Measurements from ENCODE around the gene WTIP.
"Not testable (repeated sequence)": the region's sequence is repeated elsewhere in the genome, so short reads cannot be mapped to it uniquely, and the experiment has no call there.

The WTIP gene

DNA sequence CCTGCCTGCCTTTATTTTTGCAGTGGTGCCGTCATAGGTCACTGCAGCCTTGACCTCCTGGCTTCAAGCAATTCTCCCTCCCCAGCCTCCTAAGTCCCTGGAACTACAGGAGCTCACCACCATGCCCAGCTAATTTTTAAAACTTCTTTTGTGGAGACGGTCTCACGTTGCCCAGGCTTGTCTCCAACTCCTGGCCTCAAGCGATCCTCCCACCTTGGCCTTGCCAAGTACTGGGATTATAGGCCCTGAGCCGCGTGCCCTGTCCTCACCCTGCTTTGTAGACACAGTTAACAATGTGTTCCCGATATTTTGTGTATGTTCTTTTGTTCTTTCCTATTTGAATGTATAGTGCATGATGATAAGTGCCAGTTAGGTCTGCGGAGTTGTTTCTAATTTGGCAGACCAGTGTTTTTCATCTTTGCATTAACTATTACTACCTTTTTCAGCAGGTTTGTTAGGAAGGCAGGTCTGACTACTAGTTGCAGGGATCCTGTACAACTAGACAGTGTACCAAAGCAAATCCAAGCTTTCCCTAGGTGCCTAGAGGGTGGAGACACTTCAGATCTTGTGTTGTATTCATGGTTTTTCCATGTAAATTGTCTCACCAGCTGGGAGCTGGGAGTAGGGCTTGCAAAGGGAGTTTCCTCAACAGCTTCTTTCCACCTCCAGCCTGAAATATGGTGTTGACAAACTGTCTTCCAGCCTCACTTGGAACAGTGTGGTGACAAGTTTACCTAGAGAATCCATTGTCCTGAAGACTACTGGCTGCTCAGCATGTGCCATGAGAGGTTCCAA, 9.5 kb upstream of the WTIP start:
- Histone ChIP-seq H3K4me2 (ENCODE audit: low read length) (no peak overlapping the region), H3K79me2 (no peaks in the 10 kb centered on the region), H2AFZ (no peak overlapping the region), H3K9ac (no peak overlapping the region), H3K4me1 (peaks cover 2% of the 10 kb centered on the region), H3K36me3 (ENCODE audit: control insufficient read depth, insufficient read depth, low read length) (no peaks in the 10 kb centered on the region), H3K9me3 (ENCODE audit: control insufficient read depth, low read length) (no peaks in the 10 kb centered on the region), H3K4me3 (ENCODE audit: low read depth, low read length) (no peak overlapping the region), H3K27ac (no peak overlapping the region), H3K27me3 (ENCODE audit: control insufficient read depth, insufficient read depth, low read length) (no peaks in the 10 kb centered on the region)
- TF ChIP-seq, protein P1, sequence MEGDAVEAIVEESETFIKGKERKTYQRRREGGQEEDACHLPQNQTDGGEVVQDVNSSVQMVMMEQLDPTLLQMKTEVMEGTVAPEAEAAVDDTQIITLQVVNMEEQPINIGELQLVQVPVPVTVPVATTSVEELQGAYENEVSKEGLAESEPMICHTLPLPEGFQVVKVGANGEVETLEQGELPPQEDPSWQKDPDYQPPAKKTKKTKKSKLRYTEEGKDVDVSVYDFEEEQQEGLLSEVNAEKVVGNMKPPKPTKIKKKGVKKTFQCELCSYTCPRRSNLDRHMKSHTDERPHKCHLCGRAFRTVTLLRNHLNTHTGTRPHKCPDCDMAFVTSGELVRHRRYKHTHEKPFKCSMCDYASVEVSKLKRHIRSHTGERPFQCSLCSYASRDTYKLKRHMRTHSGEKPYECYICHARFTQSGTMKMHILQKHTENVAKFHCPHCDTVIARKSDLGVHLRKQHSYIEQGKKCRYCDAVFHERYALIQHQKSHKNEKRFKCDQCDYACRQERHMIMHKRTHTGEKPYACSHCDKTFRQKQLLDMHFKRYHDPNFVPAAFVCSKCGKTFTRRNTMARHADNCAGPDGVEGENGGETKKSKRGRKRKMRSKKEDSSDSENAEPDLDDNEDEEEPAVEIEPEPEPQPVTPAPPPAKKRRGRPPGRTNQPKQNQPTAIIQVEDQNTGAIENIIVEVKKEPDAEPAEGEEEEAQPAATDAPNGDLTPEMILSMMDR (IDR thresholded peaks at IDR 0.05) = no peak

DNA sequence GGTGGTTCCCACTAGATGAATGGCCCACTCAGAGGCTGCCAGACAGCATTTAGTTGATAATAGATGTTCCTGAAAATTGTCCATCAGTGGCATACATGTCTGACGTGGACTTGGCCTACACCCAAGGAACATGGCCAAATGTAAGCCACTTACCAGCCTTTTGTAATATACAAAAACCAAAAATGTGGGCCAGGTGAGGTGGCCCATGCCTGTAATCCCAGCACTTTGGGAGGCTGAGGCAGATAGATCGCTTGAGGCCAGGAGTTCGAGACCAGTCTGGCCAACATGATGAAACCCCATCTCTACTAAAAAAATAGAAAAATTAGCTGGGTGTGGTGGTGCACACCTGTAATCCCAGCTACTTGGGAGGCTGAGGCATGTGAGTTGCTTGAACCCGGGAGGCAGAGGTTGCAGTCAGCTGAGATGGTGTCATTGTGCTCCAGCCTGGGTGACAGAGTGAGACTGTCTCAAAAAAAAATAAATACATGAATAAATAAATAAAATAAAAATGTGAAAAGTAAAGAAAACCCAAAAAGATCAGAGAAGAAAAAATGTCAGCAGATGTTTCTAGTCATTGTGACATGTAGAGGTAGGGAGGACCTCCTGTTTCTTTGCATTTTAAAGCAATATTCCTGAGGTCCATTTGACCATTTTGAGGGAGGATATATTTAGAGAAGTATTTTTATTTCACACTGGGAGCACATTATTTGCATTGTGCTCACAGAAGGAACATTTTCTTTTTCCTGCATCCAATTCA, 7.1 kb upstream of the WTIP start:
- peaks cover 2% of the 10 kb centered on the region for H3K4me1 ChIP-seq
- no peak overlapping the region for H3K4me2 ChIP-seq (ENCODE audit: low read length)
- no peak overlapping the region for H3K27ac ChIP-seq
- no peaks in the 10 kb centered on the region for H3K79me2 ChIP-seq
- H3K27me3 ChIP-seq (ENCODE audit: control insufficient read depth, insufficient read depth, low read length) = no peaks in the 10 kb centered on the region
- TF ChIP-seq, protein P1 (IDR thresholded peaks at IDR 0.05) = no peak
- H3K9me3 ChIP-seq (ENCODE audit: control insufficient read depth, low read length) = no peaks in the 10 kb centered on the region
- no peak overlapping the region for H2AFZ ChIP-seq
- H3K9ac ChIP-seq = no peak overlapping the region
- no peak overlapping the region for H3K4me3 ChIP-seq (ENCODE audit: low read depth, low read length)
- no peaks in the 10 kb centered on the region for H3K36me3 ChIP-seq (ENCODE audit: control insufficient read depth, insufficient read depth, low read length)

- TF ChIP-seq, protein P1 (IDR thresholded peaks at IDR 0.05) = no peak
- Histone ChIP-seq H3K36me3 (ENCODE audit: control insufficient read depth, insufficient read depth, low read length) (no peaks in the 10 kb centered on the region), H3K79me2 (no peaks in the 10 kb centered on the region), H3K27ac (no peak overlapping the region), H3K4me2 (ENCODE audit: low read length) (no peak overlapping the region), H2AFZ (no peak overlapping the region), H3K4me1 (peaks cover 2% of the 10 kb centered on the region), H3K4me3 (ENCODE audit: low read depth, low read length) (no peak overlapping the region), H3K27me3 (ENCODE audit: control insufficient read depth, insufficient read depth, low read length) (no peaks in the 10 kb centered on the region), H3K9ac (no peak overlapping the region), H3K9me3 (ENCODE audit: control insufficient read depth, low read length) (no peaks in the 10 kb centered on the region)
These were observed 6.3 kb upstream of the WTIP start for GRCh38 chr19:34475026-34475974.

DNA sequence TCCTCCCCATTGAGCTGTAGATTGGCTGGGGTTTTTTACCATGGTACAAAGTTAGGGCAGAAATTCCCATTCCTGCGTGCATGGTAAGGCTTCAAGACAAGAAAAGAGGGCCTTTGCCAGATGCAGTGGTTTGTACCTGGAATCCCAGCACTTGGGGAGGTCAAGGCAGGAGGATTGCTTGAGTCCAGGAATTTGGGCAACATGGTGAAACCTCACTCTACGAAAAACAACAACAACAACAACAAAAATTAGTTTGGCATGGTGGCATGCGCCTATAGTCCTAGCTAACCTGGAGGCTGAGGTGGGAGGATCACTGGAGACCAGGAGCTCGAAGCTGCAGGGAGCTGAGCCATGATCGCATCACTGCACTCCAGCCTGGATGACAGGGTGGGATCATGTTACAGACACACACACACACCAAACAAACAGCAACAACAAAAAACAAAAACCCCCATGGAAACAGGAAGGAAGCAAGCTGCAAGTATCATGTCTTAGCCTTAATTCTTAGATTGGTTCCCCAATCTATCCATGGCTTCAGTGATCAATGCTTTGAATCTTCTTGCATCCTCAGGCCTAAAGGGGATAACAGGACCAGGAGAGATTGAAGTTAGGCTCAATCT, 5.5 kb upstream of the WTIP start:
- Histone ChIP-seq H3K4me1 (peaks cover 2% of the 10 kb centered on the region), H3K27ac (no peak overlapping the region), H2AFZ (no peak overlapping the region), H3K36me3 (ENCODE audit: control insufficient read depth, insufficient read depth, low read length) (no peaks in the 10 kb centered on the region), H3K4me2 (ENCODE audit: low read length) (no peak overlapping the region), H3K79me2 (no peaks in the 10 kb centered on the region), H3K9me3 (ENCODE audit: control insufficient read depth, low read length) (no peaks in the 10 kb centered on the region), H3K9ac (no peak overlapping the region), H3K27me3 (ENCODE audit: control insufficient read depth, insufficient read depth, low read length) (no peaks in the 10 kb centered on the region), H3K4me3 (ENCODE audit: low read depth, low read length) (no peak overlapping the region)
- TF ChIP-seq, protein P1 (IDR thresholded peaks at IDR 0.05) = no peak

- not testable (repeated sequence) for H3K27ac ChIP-seq; H3K27me3 ChIP-seq (ENCODE audit: control insufficient read depth, insufficient read depth, low read length); H3K9ac ChIP-seq; H3K4me2 ChIP-seq (ENCODE audit: low read length); H3K36me3 ChIP-seq (ENCODE audit: control insufficient read depth, insufficient read depth, low read length); H2AFZ ChIP-seq; H3K9me3 ChIP-seq (ENCODE audit: control insufficient read depth, low read length); H3K79me2 ChIP-seq; H3K4me3 ChIP-seq (ENCODE audit: low read depth, low read length); H3K4me1 ChIP-seq
These were observed 3.1 kb upstream of the WTIP start for GRCh38 chr19:34478496-34478895.

Data from parathyroid adenoma (tissue), 2 donors.